NCI-H1048 (cell line): ENCODE measurements around the gene FNIP2.
"Not testable (repeated sequence)": the region's sequence is repeated elsewhere in the genome, so short reads cannot be mapped to it uniquely, and the experiment has no call there.

ENCODE experiments used
- DNase-seq: peaks from one replicate; lab custom pipeline; 2025; lab: John Stamatoyannopoulos, UW

The FNIP2 gene

DNA sequence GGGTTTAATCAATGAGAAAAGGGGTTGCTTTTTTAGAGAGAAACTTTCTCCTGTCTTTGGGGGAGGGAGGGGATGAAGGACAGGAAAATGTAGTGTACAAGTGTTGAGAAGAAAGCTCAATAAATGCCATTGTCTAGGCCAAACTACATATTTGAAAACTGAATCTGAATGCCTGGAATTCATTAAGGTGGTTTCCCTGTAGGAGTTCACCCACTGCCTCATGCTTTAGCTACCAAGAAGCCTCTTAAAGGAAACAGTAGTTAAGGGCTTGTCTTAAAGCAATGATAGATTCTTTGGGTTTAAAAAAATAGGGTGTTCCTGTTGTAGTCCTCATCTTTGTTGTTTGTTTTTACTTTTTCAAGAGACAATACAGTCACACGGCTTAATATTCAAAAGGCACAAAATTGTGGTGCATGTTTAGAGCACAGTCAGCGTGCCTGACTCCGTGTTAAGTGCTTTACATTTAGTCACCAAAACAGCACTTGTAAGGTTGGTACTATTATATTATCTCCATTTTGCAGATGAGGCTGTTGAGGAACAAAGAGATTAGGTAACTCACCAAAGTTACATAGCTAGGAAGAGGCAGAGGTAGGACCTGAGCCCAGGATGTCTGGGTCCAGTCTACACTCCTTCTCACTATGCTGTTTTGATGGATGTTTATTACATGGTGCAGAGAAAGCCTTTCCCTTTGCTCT is 46.0 kb downstream of the FNIP2 start:
- DNase-seq: no peak

DNA sequence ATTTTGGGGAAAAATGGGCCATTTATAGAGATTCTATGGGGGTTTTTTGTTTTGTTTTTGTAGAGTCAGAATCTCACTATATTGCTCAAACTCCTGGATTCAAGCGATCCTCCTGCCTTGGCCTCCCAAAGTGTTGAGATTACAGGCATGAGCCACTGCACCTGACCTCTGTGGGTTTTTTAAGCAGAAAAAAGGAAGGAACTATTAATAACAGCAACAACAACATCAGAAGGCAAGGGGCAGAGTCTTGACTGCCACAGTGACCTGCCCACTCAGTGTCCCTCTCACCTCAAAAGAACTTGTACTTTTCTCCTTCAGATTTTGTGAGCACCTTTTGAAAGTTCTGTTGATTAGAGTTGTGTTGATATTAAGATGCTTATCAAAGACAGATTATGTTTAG is 48.1 kb downstream of the FNIP2 start:
- DNase-seq: no peak

DNA sequence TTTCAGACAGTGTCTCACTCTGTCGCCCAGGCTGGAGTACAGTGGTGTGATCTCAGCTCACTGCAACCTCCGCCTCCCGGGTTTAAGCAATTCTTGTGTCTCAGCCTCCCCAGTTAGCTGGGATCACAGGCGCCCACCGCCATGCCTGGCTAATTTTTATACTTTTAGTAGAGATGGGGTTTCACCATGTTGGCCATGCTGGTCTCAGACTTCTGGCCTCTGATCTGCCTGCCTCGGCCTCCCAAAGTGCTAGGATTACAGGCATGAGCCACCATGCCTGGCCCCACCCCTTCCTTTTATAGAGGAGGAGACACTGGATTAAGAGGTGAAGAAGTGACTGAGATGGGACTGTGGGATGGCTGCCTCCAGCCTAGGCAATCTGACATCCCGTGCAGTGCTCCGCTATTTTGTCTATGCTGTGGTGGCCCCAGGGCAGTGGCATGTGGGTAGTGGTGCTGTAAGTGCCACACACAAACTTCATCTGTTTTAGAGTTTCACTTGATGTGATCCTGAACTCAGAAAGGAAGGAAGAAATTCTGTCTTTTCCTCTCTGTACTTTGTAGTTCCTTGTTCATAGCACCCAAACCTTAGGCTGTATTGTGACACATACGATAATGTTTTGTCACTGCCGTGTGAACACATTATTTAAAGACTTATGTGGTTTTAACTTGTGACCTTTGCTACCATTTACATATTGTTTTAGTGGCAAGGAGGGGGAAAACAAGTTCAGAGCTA is 48.9 kb downstream of the FNIP2 start:
- DNase-seq: no peak

DNA sequence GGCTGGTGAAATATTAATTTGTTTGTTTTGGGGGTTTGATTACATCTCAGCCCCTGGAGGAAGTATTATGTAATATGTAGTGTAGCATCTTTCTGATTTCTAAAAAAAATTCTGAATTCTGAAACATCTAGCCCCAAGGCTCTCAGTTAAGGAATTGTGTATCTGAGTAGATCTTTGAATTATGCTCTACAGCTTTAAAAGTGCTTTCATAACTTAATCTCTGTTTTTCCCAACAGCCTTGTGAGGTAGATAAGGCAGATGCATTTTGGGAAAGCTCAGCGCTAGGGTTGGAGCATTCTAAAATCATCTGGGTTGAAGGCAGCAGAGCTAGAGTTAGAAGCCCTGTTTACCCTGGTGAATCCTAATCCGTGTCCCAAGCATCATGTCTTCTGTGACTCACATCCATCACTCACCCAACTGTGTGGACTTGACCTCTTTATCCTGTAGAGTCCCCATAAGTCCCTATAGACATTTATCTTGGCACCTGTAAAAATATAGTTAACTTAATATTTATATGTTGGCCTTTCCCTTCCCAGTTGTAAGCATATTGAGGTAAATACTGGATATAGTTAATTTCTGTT is 49.8 kb downstream of the FNIP2 start:
- DNase-seq: no peak

DNA sequence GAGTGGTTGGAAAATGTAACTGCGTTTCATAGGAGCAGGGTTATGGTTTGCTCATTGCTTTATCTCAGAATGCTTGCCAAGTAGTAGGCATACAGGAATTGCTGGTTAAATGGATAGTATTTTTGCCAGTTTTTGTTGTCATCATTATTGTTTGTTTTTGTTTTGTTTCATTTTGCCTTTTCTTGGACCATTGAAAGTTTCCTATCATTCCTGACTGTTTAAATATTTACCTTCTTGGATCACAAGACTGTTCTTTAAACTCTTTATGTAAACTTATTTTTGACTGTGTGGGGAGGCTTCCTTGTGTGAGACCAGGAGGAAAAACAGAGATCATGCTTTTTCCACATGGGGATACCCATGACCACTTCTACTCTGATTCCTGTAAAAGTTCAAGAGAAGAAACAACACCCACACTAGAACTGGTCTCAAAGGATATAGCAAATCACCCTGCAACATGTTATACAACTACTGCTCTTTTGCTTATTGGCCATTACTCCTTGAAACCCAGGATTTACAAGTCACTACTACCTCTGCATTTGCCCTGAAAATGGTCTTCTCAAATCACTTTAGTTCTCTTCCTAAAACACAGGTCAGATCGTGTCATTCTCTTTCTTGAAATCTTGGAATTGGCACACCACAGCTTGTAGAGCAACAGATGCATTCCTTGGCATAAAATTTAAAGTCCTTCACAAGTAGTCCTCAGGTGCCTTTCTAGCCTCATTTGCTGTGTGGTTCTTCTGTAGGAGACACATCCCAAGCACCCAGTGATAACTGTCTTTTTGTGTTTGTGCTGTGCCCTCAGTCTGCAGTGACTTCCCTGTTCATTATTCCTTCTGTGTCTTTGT is 51.3 kb downstream of the FNIP2 start:
- DNase-seq: no peak

DNA sequence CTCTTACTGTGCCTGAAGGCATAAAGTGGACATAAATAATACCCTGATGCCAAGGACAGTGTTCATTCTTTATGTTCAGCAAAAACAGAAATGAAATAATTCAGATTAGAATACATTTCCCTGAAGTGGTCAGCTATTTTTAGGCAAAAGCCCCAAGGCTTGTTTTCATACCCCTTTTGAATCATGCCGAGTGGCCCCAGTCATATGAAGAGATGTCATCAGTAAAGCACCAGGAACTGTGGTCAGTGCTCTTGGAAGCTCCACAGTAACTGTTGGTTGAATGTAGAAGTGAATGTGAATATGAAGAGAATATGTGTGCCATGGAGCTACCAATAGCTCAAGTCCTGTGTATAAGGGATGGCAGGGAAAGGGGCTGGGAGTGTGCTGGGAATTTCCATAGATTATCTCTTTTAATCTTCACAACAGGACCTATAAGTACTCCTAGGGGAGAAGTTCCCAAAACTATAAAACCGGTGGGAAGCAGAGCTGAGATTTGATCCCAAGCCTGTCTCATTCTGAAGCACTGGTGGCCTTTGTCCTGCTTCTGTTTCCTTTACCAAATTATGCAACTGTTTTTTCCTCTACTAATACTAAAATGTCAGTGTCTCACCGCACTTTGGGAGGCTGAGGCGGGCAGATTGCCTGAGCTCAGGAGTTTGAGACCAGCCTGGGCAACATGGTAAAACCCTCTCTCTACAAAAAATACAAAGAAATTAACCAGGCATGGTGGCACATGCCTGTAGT is 52.6 kb downstream of the FNIP2 start:
- DNase-seq: no peak

DNA sequence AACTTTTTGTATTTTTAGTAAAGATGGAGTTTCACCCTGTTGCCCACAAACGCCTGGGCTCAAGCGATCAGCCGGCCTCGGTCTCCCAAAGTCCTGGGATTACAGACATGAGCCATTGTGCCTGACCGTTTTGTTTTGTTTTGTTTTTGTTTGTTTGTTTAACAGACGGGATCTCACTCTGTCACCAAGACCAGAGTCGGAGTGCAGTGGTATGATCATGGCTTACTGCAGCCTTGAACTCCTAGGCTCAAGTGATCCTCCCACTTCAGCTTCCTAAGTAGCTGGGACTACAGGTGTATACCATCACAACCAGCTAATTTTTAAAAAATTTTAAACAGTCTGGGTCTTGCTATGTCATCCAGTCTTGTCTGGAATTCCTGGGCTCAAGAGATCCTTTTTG is 53.5 kb downstream of the FNIP2 start:
- no peak for DNase-seq

DNA sequence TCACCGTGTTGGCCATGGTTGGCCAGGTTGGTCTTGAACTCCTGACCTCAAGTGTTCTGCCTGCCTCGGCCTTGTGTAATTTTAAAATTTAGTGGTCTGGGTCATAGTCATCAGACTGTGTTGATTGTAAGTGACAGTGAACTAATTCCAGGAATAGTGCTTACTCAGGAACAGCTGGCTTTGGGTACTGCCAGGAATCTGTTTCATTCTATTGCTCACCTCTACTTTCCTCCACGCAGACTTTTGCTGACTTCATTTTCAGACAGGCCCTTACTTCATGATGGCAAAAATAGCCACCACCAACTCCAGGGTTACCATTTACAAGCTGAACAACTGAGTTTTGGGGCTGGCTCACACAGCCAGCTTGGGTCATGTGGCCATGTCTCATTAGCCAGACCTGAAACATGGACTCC is 54.6 kb downstream of the FNIP2 start:
- DNase-seq: no peak

DNA sequence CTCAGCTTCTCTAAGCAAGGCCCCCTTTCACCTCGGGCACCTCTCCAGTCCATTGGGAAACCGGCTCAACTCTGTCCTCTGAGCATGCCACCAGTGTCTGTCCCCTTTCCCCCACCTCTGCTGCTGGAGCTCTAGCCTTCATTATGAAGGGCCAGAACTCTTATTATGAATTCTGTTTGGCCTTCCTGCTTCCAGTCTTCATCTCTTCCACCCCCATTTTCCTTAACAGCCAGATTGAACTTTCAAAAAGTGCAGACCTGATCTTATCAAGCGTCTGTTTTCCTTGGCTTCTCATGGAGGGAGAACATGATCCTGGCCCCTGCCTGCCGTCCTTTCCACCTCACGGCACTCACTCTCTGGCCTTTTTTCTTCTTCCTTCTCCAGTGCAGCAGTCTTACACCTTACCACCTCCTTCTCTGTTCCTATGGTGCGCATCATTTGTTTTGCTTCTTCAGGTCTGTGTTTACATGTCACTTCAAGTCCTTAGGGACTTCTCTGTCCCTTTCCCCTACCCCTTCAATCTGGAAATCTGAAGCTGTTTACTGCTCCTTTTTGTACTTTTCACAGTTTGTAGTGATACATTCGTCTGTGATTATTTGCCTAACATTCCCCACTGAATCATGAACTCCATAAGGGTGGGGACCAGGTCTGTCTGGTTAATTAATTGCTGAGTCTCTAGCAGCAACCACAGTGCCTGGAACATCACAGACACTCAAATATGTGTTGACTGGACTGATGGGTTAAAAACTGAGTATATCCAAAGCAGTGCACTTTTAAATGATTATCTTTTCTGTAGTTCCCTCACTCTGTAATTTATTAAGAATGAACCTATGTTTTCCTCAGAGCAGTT is 55.8 kb downstream of the FNIP2 start:
- DNase-seq: no peak

DNA sequence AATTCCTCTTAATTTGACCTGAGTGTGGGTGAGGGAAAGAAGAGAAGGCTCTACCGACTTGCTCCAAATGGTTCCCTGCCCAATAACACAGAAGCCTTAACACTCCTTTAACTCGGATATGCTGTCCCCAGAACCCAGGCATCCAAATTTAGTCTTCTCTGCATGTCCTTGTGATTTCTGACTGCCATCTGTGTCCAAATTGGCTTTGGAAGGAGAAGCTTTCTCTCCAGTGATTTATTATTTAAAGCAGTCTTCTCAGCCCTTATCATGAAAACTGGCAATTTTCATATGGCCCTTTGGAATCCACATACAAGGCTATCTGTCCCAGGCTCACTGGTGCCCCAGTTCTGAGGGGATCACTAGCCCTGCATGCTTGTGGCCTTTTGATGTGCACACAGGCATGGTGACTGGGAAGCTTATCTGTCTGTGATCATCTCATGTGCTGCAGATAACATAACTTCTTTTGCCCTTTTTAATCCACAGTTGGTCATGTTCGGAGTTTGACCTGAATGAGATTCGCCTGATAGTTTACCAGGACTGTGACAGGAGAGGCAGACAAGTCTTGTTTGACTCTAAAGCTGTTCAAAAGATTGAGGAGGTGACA is 56.7 kb downstream of the FNIP2 start:
- DNase-seq: no peak

DNA sequence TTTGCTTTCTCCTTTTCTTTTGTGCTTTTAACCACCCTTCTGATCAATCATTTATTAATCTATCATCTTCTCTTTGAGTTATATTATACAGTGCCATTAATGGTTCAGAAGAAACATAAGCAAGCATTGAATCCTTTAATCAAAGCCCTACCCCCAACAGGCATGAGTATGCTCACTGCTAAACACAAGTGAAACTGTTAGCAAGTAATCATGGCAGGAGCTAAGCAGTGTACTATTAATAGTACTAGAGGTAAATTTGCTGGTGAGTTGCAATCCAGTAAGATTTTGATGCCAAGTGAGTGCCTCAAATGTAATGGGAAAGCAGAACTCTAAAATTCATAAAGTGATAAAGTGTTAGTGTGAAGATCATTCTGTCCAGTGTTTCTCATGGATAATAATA is 57.2 kb downstream of the FNIP2 start:
- no peak for DNase-seq

DNA sequence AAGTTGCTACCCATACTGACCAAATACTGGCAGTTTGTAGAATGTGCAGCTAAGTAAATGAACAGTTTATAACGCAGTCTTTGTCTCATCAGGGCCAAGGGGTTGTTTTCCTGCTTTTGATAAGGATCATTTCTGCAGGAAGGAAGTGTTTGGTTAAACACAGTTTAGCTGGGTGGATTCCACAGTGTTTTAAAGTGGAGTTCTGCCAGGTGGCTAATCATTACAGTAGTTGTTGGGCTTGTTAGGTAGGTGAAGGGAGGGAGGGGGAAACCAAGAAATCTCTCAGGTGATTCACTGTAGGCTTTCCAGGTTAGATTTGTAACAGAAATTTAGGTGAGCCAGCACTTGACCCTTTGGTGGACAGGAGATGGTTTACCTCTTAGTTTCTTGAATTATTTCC is 58.1 kb downstream of the FNIP2 start:
- no peak for DNase-seq

DNA sequence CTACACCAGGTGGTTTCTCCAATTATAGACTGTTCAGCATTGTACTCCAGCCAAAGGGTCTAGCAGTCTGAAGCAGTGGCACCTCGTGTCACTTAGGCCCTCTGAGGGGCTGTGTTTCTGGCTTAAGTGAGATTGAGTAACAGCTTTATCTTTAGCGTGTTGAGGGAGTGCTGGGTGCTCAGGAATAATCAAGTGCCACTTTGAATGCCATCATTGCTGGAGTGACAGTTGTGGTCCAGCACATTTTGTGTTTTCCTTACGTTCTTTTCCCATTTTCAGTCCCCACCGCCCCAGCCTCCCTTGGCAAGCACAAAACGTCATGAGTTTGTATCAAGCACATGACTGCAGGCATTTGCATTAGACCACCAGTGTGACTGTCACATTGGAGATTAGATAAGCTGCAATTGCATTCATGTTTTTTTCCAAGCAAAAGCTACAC is 58.7 kb downstream of the FNIP2 start:
- no peak for DNase-seq

DNA sequence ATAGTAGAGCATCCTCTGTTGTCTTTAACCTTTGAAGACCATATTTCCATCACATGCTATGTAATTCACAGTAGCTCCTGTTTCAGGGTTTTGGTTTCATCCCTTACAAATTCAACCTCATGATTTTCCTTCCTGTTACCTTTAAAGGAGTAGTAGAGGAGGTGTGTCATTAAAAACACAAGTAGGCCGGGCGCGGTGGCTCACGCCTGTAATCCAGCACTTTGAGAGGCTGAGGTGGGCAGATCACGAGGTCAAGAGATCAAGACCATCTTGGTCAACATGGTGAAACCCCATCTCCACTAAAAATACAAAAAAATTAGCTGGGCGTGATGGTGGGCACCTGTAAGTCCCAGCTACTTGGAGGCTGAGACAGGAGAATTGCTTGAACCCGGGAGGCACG is 59.3 kb downstream of the FNIP2 start:
- not testable (repeated sequence) for DNase-seq

DNA sequence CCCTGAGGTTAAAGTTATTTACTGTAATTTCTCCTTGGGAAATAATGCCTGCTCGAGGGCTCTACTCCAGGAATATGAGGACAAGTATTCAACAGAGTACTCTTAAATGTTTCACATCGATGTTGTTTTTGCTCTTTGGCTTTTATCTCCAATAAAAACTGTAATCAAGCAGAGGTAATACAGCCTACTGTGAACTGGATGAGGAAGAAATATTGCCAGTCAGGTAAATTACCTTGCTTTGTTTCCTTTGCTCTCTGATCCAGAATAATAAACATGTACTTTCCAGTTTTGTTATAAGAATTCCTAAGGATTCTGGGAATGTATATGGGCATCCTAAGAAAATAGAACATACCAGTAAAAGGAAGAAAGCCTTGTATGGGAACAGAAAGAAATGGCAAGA is 60.4 kb downstream of the FNIP2 start:
- DNase-seq: no peak

DNA sequence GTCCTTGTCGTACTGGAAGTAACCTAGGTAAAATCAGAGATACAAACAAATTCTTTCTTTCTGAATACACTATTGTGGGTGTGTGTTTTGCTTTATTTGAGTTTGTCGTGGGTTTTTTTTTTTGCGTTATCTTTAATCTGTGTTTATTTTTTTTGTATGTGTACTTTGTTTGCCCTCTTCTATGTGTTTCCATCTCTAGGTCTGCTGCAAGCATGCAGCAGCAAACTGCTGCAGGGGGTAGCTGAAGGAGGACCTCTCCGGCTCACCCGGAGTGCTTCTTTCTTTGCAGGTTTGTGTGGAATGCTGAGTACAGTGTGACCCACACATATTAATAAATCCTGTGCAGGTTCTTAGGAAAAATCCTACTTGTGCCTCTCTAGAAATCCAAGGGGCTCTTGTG is 64.8 kb downstream of the FNIP2 start:
- DNase-seq: no peak

DNA sequence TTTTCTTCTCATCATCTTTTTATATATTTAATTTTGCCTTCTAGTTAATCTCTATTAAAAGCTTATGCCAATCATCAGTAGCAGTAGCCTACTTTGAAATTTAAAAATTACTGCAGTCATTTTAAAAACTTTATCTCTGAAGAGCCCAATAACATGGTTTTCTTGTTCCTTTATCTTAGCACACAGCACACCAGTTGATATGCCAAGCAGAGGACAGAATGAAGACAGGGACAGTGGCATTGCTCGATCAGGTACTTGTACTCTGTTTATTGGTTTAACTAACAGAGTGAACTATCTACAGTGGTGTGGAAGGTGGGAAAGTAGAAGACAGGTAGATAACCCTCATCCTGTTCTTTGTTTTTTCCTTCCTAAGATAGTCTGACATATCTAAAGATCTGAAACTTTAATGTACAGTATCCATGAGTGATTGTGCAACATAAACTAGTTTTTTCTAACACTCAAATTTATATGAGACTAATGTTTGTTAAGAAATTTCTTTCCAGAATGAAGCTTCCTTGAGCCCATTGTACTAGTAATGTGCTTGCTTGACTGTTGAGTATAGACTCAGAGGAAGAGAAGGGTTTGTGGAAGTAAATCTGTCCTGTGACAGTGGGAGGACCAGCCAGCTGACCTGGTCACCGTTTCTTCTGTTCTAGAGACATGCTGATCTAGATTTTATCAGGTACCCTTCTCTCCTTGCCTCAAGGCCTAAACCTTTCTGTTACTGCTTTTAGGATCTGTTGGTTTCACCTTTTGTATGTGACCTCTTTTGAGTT is 66.6 kb downstream of the FNIP2 start:
- no peak for DNase-seq

DNA sequence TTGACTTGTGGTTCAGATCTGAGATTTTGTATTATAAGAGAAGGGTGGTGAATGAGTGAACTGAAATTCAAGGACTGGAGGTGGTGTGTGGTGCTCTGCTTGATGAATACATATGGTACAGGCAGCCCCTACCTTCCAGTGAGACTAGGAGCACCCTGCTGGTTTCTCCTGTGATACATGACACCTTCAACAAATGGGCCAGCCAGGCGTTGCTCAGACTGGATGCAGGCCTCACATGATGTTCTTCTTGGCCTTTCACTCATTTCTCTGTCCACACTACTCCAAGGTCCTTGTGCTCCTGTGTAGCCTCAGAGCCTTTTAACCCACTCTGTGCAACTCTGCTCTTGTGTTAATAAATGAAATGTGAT is 67.2 kb downstream of the FNIP2 start:
- DNase-seq: no peak

DNA sequence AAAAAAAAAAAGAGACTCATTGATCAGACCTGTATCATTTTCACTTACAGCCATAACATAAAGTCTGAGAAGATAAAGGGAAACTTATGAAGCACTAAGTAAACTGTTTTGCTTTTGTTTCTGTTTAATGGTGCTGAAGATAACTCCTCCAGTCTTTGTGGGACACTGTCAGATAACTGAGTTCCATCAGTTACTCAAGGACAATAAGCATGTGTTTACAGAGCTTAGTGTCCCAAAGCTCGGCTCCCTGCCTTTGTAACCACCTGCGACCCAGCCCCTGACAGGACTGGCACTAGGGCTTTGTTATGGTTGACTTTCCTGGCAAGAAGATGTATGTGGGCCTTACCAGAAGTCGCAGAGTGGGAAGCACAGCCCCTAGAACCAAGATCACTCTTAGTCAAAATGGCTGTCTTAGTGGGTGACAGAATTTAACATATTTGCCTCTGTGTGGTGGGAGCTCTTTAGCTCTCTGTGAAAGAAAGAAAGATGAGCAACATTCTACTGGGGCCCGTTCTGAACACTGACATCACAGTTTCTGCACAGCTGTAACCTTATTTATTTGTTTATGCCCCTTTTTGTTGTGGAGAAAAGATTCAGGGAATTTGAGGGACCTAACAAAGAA is 68.1 kb downstream of the FNIP2 start:
- no peak for DNase-seq
